Body of pancreas (tissue), 4 donors: ENCODE results near the gene UBAC1.

Source experiments
- CTCF ChIP-seq, 7 experiments: fragments of 450-650 bp in 4 of 7; fragments of 200-600 bp in 3 of 7; sonication (generic) in 3 of 7; IDR thresholded peaks; one replicate each; pipeline ENCODE4 v1.5.1; 2016 to 2019; ENCODE audit warnings: antibody characterized with exemption in 7 of 7
- POLR2A ChIP-seq, 3 donors: fragments of 450-650 bp; IDR thresholded peaks; one replicate each; pipeline ENCODE4 v1.6.1; 2016; ENCODE audit warnings: antibody characterized with exemption in 3 of 3, mild to moderate bottlenecking in 2 of 3

GRCh38 chr9:135968083-135968476, 6.9 kb upstream of the UBAC1 start:
- no peak for TF ChIP-seq CTCF (IDR thresholded peaks at IDR 0.05)
- TF ChIP-seq POLR2A (IDR thresholded peaks at IDR 0.05) = no peak
